Measurements from ENCODE around the gene TLE3. TPM values are rescaled to one million over a fixed set of nuclear protein-coding genes. Genes with fewer than 3 reads are reported as not detected.
A peak's percentile ranks its signal among the peaks of the same experiment; 100 is the strongest.

The TLE3 gene
- polyA plus RNA-seq, 1 donor (not counting 4 experiments of a cell fraction or from before 2014, with no cell fraction given), result 8.3 TPM

DNA sequence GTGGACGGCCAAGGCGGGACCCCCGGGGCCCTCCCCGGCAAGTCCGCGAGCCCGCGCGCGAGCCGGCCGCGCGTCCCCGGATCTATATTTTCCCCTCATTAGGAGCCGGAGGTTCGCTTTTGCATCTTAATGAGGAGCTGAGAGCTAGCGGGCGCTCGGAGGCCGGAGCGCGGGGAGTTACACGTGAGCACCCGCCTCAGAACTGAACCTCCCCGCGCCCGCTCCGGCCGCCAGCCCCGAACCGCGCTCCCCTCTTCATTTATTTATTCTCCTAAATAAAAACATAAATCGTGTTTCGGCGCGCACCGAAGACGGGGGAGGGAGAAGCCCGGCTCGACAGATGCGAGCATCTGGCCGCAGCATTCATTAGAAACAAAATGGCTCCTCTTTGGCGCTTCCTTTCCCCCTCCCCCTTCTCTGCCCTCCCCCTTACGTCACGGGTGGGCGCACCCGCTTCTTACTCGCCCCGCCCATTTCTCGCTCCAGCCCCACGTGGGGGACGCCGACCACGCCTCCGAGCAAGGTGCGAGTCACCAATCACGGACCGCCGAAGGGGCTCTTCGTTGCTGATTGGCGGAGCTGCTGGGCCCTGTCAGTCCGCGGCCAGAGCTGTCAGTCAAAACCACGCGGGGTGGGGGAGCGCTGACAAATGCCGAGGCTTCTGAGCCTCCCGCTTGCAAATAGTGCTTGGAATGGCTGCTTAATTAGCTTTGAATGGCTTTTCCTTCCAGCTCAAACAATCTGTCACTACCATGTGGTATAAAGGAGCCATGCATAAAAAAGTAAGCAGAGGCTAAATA lies 1.6 kb upstream of the TLE3 start:
- Histone ChIP-seq H3K9me1 (ENCODE audit: control insufficient read depth, extremely low read depth, insufficient read depth, low read length) (peaks cover 2% of the 10 kb centered on the region), H3K27ac (ENCODE audit: control insufficient read depth, insufficient read depth, low read length) (peak overlapping the region; percentile 85), H3K27me3 (ENCODE audit: control insufficient read depth, extremely low read depth, insufficient read depth, low read length) (peaks cover 33% of the 10 kb centered on the region), H3K4me1 (ENCODE audit: control insufficient read depth, extremely low read depth, insufficient read depth, low read length) (peaks cover 28% of the 10 kb centered on the region), H3K4me3 (ENCODE audit: control insufficient read depth in 2 of 3, extremely low read depth in 1 of 3, insufficient read depth in 2 of 3, low read depth in 1 of 3, low read length in 3 of 3) (peak overlapping the region; percentile 47 to 72 (median 69)), H4K20me1 (ENCODE audit: control insufficient read depth, extremely low read depth, insufficient read depth, low read length) (no peaks in the 10 kb centered on the region), H3K9ac (ENCODE audit: control insufficient read depth, extremely low read depth, insufficient read depth, low read length) (peak overlapping the region; percentile 79), H3K79me2 (ENCODE audit: control insufficient read depth, insufficient read depth, low read length) (peaks cover 14% of the 10 kb centered on the region), H2AFZ (ENCODE audit: control insufficient read depth, low read length) (peak overlapping the region; percentile 30), H3K36me3 (ENCODE audit: control insufficient read depth in 2 of 2, extremely low read depth in 1 of 2, insufficient read depth in 2 of 2, low read length in 2 of 2) (no peaks in the 10 kb centered on the region), H3K9me3 (ENCODE audit: control insufficient read depth, low read depth, low read length) (no peaks in the 10 kb centered on the region), H3K4me2 (ENCODE audit: control insufficient read depth, extremely low read depth, insufficient read depth, low read depth, low read length) (peak overlapping the region; percentile 84)
- peak; percentile 51 for FAIRE-seq
- dilution Hi-C loops (cut with MboI; ENCODE audit: extremely low pct_ligation_motif_present, low sequenced_read_pairs), result no loop called here
- no peak for TF ChIP-seq EZH2 (IDR thresholded peaks at IDR 0.05; ENCODE audit: low read length)
- TF ChIP-seq, protein P1, sequence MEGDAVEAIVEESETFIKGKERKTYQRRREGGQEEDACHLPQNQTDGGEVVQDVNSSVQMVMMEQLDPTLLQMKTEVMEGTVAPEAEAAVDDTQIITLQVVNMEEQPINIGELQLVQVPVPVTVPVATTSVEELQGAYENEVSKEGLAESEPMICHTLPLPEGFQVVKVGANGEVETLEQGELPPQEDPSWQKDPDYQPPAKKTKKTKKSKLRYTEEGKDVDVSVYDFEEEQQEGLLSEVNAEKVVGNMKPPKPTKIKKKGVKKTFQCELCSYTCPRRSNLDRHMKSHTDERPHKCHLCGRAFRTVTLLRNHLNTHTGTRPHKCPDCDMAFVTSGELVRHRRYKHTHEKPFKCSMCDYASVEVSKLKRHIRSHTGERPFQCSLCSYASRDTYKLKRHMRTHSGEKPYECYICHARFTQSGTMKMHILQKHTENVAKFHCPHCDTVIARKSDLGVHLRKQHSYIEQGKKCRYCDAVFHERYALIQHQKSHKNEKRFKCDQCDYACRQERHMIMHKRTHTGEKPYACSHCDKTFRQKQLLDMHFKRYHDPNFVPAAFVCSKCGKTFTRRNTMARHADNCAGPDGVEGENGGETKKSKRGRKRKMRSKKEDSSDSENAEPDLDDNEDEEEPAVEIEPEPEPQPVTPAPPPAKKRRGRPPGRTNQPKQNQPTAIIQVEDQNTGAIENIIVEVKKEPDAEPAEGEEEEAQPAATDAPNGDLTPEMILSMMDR (optimal IDR thresholded peaks at IDR 0.05 in 1 of 3, IDR thresholded peaks at IDR 0.05 in 1 of 3, conservative IDR thresholded peaks at IDR 0.05 in 1 of 3; ENCODE audit: extremely low read depth in 1 of 3, insufficient read depth in 2 of 3, low read length in 3 of 3), result no peak
- DNase-seq (ENCODE audit: low read depth, low spot score), result peak; percentile 92

DNA sequence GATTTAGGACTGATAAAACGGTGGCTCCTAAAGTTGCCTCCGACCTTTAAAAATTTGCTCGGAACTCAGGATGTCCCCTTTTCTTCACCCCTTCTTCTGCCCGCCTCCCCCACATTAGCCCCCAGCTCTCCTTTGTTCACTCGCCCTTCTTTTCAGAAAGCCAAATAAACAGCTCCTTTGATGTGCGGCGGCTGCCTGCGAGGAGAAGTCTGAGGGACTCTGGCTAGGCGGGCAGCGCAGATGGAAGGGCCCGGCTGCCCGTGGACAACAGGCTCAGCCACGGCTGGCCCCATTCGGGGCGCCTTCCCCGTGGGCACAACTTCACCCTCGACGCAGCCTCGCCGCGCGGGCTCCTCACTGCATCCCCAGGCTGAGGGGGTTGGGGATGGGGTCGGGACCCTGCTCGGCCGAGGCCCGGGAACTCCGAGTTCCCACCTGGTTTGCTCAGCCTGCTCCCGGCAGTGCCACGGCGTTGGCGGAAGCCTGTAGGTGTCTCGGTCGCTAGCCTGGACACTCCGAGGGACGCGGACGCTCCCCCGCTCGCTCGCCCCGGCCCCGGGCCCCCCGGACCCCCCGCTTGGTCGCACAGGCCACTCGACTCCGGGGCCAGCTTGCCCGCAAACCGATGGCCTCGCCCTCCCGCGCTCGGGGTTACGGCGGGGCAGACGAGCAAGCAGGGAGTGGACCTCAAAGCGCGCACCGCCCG lies 897 bp upstream of the TLE3 start:
- H3K36me3 ChIP-seq (ENCODE audit: control insufficient read depth in 2 of 2, extremely low read depth in 1 of 2, insufficient read depth in 2 of 2, low read length in 2 of 2), result peaks cover 0 to under 1% of the 10 kb centered on the region in 2 experiments
- dilution Hi-C loops (cut with MboI; ENCODE audit: extremely low pct_ligation_motif_present, low sequenced_read_pairs), result no loop called here
- peaks cover 14% of the 10 kb centered on the region for H3K79me2 ChIP-seq (ENCODE audit: control insufficient read depth, insufficient read depth, low read length)
- peak overlapping the region; percentile 86 for H3K27ac ChIP-seq (ENCODE audit: control insufficient read depth, insufficient read depth, low read length)
- peak overlapping the region; percentile 79 for H3K9ac ChIP-seq (ENCODE audit: control insufficient read depth, extremely low read depth, insufficient read depth, low read length)
- FAIRE-seq, result no peak
- peak overlapping the region; percentile 84 for H3K4me2 ChIP-seq (ENCODE audit: control insufficient read depth, extremely low read depth, insufficient read depth, low read depth, low read length)
- H3K27me3 ChIP-seq (ENCODE audit: control insufficient read depth, extremely low read depth, insufficient read depth, low read length), result peaks cover 30% of the 10 kb centered on the region
- peak overlapping the region; percentile 47 to 72 (median 69) for H3K4me3 ChIP-seq (ENCODE audit: control insufficient read depth in 2 of 3, extremely low read depth in 1 of 3, insufficient read depth in 2 of 3, low read depth in 1 of 3, low read length in 3 of 3)
- no peak for DNase-seq (ENCODE audit: low read depth, low spot score)
- TF ChIP-seq EZH2 (IDR thresholded peaks at IDR 0.05; ENCODE audit: low read length), result no peak
- TF ChIP-seq, protein P1 (optimal IDR thresholded peaks at IDR 0.05 in 1 of 3, IDR thresholded peaks at IDR 0.05 in 1 of 3, conservative IDR thresholded peaks at IDR 0.05 in 1 of 3; ENCODE audit: extremely low read depth in 1 of 3, insufficient read depth in 2 of 3, low read length in 3 of 3), result no peak
- H4K20me1 ChIP-seq (ENCODE audit: control insufficient read depth, extremely low read depth, insufficient read depth, low read length), result peaks cover 2% of the 10 kb centered on the region
- H3K9me3 ChIP-seq (ENCODE audit: control insufficient read depth, low read depth, low read length), result no peaks in the 10 kb centered on the region
- H3K9me1 ChIP-seq (ENCODE audit: control insufficient read depth, extremely low read depth, insufficient read depth, low read length), result peaks cover 2% of the 10 kb centered on the region
- H2AFZ ChIP-seq (ENCODE audit: control insufficient read depth, low read length), result peak overlapping the region; percentile 53
- peaks cover 35% of the 10 kb centered on the region for H3K4me1 ChIP-seq (ENCODE audit: control insufficient read depth, extremely low read depth, insufficient read depth, low read length)
